ENCODE results near the gene XCL1. TPM values are rescaled to one million over a fixed set of nuclear protein-coding genes. Genes with fewer than 3 reads are reported as not detected.
"Not testable (repeated sequence)": the region's sequence is repeated elsewhere in the genome, so short reads cannot be mapped to it uniquely, and the experiment has no call there.

The XCL1 gene, protein sequence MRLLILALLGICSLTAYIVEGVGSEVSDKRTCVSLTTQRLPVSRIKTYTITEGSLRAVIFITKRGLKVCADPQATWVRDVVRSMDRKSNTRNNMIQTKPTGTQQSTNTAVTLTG
- total RNA-seq (not detected in 2 replicates), polyA plus RNA-seq (not detected in 2 replicates), polyA minus RNA-seq (not detected in 2 replicates), Bru-seq, nascent RNA (not detected), BruChase-seq, experiment 1, labeled RNA remaining after a 6-hour chase (percentile 11 among the genes with signal in this experiment), BruChase-seq, experiment 2, labeled RNA remaining after a 2-hour chase (not detected)
- polyA plus RNA-seq (2011; cell fraction: cytosol; rRNA removed), result not detected in 2 replicates
- polyA plus RNA-seq (2011; cell fraction: nucleus; rRNA removed), result 0.10 TPM in 1 of 2 replicates, not detected in the other
- not detected in 2 replicates for polyA plus RNA-seq (2012)
- polyA minus RNA-seq (2011; cell fraction: cytosol; rRNA and poly(A)+ RNA removed), result not detected
- not detected in 2 replicates for polyA minus RNA-seq (2011; cell fraction: nucleus; rRNA and poly(A)+ RNA removed)
- long read RNA-seq, result 0 reads

DNA sequence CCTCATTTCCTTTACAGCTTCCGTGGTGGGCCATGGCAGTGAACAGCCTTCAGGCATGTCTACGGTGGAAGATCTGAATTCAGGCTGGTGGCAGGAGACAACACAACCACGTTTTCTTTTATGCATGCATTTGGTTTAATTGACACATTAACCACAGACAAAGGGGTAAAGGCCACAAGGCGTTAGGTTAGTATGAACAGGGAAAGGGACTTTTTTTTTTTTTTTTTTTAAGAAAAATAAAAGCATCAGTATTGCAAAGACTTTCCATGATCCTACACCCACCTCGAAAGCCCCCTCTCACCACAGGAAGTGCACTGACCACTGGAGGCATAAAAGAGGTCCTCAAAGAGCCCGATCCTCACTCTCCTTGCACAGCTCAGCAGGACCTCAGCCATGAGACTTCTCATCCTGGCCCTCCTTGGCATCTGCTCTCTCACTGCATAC lies at the start of gene XCL1:
Gene XCL1, plus strand, starts transcription at position 361 of the 444 bp plus-strand sequence. Its CDS starts 33 bp downstream, at position 394.
- H2AFZ ChIP-seq (ENCODE audit: low read depth, low read length); H3K4me3 ChIP-seq (replicated peaks in 1 of 3; ENCODE audit: insufficient read depth in 1 of 3, low read depth in 1 of 3, low read length in 3 of 3); H3K79me2 ChIP-seq (ENCODE audit: control insufficient read depth, insufficient read depth, low read length); H3K36me3 ChIP-seq (ENCODE audit: control insufficient read depth in 2 of 2, extremely low read depth in 1 of 2, insufficient read depth in 2 of 2, low read length in 2 of 2); H3K4me1 ChIP-seq (ENCODE audit: control insufficient read depth, extremely low read depth, insufficient read depth, low read length); DNase-seq (ENCODE audit: low read depth, low spot score); POLR2A ChIA-PET; H4K20me1 ChIP-seq (replicated peaks; ENCODE audit: control insufficient read depth, extremely low read depth, insufficient read depth, low read length); H3K9ac ChIP-seq (replicated peaks; ENCODE audit: extremely low read depth, insufficient read depth, low read length); dilution Hi-C loops (cut with MboI; ENCODE audit: extremely low pct_ligation_motif_present, low sequenced_read_pairs); BruUV-seq (replicated peaks); H3K27me3 ChIP-seq (ENCODE audit: control insufficient read depth in 2 of 2, insufficient read depth in 2 of 2, low read length in 2 of 2); CTCF ChIA-PET; H3K27ac ChIP-seq (ENCODE audit: insufficient read depth, low read depth, low read length); H3K9me3 ChIP-seq (replicated peaks; ENCODE audit: control insufficient read depth, insufficient read depth, low read length); FAIRE-seq; H3K9me1 ChIP-seq (replicated peaks; ENCODE audit: control insufficient read depth, extremely low read depth, insufficient read depth, low read length); H3K4me2 ChIP-seq (ENCODE audit: insufficient read depth, low read length): not testable (repeated sequence)
- intact Hi-C loops (cut with micrococcal nuclease), result loop anchor here (5.0 kb wide), 1 partner anchor 44 kb away; no protein-coding TSS in a partner anchor

DNA sequence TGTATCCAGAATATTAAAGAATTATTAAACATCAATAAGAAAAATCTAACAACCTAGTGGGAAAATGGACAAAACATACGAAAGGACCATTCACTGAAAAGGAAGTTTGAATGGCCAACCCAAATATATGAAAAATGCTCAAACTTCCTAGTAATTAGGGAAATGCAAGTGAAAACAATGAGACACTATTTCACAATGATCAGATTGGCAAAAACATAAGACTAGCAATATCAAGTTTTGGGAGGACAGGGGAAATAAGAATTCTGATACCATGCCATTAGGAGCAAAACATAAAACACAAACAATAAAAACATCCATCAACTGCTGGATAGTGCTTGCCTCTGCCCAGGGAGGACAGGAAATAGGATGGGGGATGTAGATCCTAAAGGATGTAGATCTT lies 46.9 kb upstream of the XCL1 start:
- peak; percentile 27 for DNase-seq (ENCODE audit: low read depth, low spot score)
- H3K79me2 ChIP-seq (ENCODE audit: control insufficient read depth, insufficient read depth, low read length), result no peaks in the 10 kb centered on the region
- no peaks in the 10 kb centered on the region for H3K36me3 ChIP-seq (ENCODE audit: control insufficient read depth in 2 of 2, extremely low read depth in 1 of 2, insufficient read depth in 2 of 2, low read length in 2 of 2)
- H3K4me2 ChIP-seq (ENCODE audit: insufficient read depth, low read length), result no peak overlapping the region
- TF ChIP-seq JUN (IDR thresholded peaks at IDR 0.05; ENCODE audit: borderline replicate concordance, insufficient read depth, insufficient read length, low read depth) (no peak), EZH2 (IDR thresholded peaks at IDR 0.05; ENCODE audit: borderline replicate concordance, low read depth, low read length, severe bottlenecking) (no peak), POLR2A (IDR thresholded peaks at IDR 0.05; ENCODE audit: low read depth, low read length) (no peak), FOS (IDR thresholded peaks at IDR 0.05; ENCODE audit: borderline replicate concordance, insufficient read depth, low read length) (no peak), MYC (IDR thresholded peaks at IDR 0.05; ENCODE audit: low read depth, low read length) (no peak), GATA2 (IDR thresholded peaks at IDR 0.05; ENCODE audit: insufficient read depth, insufficient read length, low read depth, low read length) (no peak), POLR2AphosphoS5 (IDR thresholded peaks at IDR 0.05; ENCODE audit: insufficient read depth, low read depth, low read length) (no peak)
- TF ChIP-seq, protein P1, sequence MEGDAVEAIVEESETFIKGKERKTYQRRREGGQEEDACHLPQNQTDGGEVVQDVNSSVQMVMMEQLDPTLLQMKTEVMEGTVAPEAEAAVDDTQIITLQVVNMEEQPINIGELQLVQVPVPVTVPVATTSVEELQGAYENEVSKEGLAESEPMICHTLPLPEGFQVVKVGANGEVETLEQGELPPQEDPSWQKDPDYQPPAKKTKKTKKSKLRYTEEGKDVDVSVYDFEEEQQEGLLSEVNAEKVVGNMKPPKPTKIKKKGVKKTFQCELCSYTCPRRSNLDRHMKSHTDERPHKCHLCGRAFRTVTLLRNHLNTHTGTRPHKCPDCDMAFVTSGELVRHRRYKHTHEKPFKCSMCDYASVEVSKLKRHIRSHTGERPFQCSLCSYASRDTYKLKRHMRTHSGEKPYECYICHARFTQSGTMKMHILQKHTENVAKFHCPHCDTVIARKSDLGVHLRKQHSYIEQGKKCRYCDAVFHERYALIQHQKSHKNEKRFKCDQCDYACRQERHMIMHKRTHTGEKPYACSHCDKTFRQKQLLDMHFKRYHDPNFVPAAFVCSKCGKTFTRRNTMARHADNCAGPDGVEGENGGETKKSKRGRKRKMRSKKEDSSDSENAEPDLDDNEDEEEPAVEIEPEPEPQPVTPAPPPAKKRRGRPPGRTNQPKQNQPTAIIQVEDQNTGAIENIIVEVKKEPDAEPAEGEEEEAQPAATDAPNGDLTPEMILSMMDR (IDR thresholded peaks at IDR 0.05; ENCODE audit: extremely low read depth in 1 of 2, insufficient read depth in 1 of 2, low read depth in 1 of 2, low read length in 2 of 2), result no peak
- TF ChIP-seq, protein P2, sequence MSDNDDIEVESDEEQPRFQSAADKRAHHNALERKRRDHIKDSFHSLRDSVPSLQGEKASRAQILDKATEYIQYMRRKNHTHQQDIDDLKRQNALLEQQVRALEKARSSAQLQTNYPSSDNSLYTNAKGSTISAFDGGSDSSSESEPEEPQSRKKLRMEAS (IDR thresholded peaks at IDR 0.05; ENCODE audit: insufficient read depth, insufficient read length), result no peak
- dilution Hi-C loops (cut with MboI; ENCODE audit: extremely low pct_ligation_motif_present, low sequenced_read_pairs) (no loop called here), intact Hi-C loops (cut with micrococcal nuclease) (no loop called here)
- no peaks in the 10 kb centered on the region for H3K4me1 ChIP-seq (ENCODE audit: control insufficient read depth, extremely low read depth, insufficient read depth, low read length)
- H3K9ac ChIP-seq (replicated peaks; ENCODE audit: extremely low read depth, insufficient read depth, low read length), result no peak overlapping the region
- no peaks in the 10 kb centered on the region for H3K27me3 ChIP-seq (ENCODE audit: control insufficient read depth in 2 of 2, insufficient read depth in 2 of 2, low read length in 2 of 2)
- H3K9me1 ChIP-seq (replicated peaks; ENCODE audit: control insufficient read depth, extremely low read depth, insufficient read depth, low read length), result no peaks in the 10 kb centered on the region
- no peaks in the 10 kb centered on the region for H3K9me3 ChIP-seq (replicated peaks; ENCODE audit: control insufficient read depth, insufficient read depth, low read length)
- H3K4me3 ChIP-seq (replicated peaks in 1 of 3; ENCODE audit: insufficient read depth in 1 of 3, low read depth in 1 of 3, low read length in 3 of 3), result no peak overlapping the region
- BruUV-seq (replicated peaks), result no TSS peak
- no peak overlapping the region for H2AFZ ChIP-seq (ENCODE audit: low read depth, low read length)
- ChIA-PET CTCF (interaction anchor here (1.7 kb wide), 1 partner anchor 187 kb away, joined by 4 read pairs; no protein-coding TSS in a partner anchor), POLR2A (no interaction called here)
- H3K27ac ChIP-seq (ENCODE audit: insufficient read depth, low read depth, low read length), result no peak overlapping the region
- no peaks in the 10 kb centered on the region for H4K20me1 ChIP-seq (replicated peaks; ENCODE audit: control insufficient read depth, extremely low read depth, insufficient read depth, low read length)
- no peak for FAIRE-seq

All from endothelial cell of umbilical vein (primary cell).